ENCODE measurements around the gene SUSD3. TPM values are rescaled to one million over a fixed set of nuclear protein-coding genes. Genes with fewer than 3 reads are reported as not detected.

SUSD3 gene
- total RNA-seq, 1 donor from 2014 or later, result 0.60 TPM

DNA sequence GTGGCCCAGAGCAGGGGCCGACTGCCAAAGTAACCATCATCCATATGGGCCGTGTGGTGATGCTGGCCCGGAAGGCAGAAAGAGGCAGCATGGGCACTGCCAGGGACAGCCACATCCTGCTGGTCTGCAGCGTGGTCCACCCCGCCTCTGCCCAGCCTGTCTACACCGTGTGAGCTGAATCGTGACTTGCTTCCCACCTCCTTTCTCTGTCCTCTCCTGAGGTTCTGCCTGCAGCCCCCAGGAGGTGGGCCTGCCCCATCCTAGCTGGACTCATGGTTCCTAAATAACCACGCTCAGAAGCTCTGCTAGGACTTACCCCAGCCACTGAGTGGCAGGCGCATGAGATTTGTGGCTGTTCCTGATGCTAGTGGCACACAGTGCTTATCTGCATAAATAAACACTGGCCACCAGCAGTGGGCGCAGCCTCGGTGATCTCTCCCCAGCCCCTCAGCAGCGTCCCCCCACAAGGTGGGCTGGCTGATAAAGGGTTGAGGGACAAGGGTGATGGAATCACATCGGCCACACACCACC lies 22.6 kb upstream of the SUSD3 start:
- Histone ChIP-seq H3K27ac (replicated peaks) (no peak overlapping the region), H3K4me1 (no peaks in the 10 kb centered on the region), H3K4me3 (no peak overlapping the region), H3K9me3 (replicated peaks) (no peaks in the 10 kb centered on the region), H3K27me3 (ENCODE audit: low read depth) (peaks cover 16% of the 10 kb centered on the region), H3K36me3 (no peaks in the 10 kb centered on the region)
- TF ChIP-seq, protein P1, sequence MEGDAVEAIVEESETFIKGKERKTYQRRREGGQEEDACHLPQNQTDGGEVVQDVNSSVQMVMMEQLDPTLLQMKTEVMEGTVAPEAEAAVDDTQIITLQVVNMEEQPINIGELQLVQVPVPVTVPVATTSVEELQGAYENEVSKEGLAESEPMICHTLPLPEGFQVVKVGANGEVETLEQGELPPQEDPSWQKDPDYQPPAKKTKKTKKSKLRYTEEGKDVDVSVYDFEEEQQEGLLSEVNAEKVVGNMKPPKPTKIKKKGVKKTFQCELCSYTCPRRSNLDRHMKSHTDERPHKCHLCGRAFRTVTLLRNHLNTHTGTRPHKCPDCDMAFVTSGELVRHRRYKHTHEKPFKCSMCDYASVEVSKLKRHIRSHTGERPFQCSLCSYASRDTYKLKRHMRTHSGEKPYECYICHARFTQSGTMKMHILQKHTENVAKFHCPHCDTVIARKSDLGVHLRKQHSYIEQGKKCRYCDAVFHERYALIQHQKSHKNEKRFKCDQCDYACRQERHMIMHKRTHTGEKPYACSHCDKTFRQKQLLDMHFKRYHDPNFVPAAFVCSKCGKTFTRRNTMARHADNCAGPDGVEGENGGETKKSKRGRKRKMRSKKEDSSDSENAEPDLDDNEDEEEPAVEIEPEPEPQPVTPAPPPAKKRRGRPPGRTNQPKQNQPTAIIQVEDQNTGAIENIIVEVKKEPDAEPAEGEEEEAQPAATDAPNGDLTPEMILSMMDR (IDR thresholded peaks at IDR 0.05; ENCODE audit: borderline replicate concordance), result no peak
- no peak for DNase-seq
- intact Hi-C loops (cut with micrococcal nuclease), result no loop called here

DNA sequence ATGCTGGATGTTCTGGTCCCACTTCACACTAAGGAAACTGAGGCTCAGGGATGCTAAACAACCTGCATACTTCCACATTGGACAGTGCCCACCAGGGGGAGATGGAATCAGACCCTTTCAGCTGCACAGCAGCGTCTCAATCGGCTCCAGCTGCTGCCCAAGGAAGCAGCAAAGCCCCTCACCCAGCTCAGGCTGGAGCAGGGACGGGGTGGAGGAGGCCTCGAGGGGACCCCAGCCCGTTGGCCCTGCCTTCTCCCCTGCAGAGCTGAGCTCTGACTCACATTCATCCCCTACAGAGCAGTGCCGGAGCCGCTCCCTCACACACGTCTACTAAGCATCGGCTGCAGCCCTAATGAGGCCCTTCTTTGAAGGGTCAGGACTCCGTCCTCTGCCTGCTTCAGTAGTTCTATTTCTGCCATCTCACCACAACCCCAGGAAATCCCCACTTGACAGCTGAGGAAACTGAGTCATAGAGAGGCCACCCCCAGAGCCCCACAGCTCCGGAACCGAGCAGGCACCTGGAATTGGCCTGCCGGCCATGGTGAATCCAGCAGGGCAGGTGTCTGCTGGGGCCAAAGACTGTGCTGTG lies 21.5 kb upstream of the SUSD3 start:
- TF ChIP-seq, protein P1 (IDR thresholded peaks at IDR 0.05; ENCODE audit: borderline replicate concordance), result no peak
- H3K36me3 ChIP-seq, result no peaks in the 10 kb centered on the region
- H3K9me3 ChIP-seq (replicated peaks), result no peaks in the 10 kb centered on the region
- no peak overlapping the region for H3K4me3 ChIP-seq
- peaks cover 12% of the 10 kb centered on the region for H3K27me3 ChIP-seq (ENCODE audit: low read depth)
- DNase-seq, result no peak
- H3K4me1 ChIP-seq, result no peaks in the 10 kb centered on the region
- intact Hi-C loops (cut with micrococcal nuclease), result no loop called here
- no peak overlapping the region for H3K27ac ChIP-seq (replicated peaks)

DNA sequence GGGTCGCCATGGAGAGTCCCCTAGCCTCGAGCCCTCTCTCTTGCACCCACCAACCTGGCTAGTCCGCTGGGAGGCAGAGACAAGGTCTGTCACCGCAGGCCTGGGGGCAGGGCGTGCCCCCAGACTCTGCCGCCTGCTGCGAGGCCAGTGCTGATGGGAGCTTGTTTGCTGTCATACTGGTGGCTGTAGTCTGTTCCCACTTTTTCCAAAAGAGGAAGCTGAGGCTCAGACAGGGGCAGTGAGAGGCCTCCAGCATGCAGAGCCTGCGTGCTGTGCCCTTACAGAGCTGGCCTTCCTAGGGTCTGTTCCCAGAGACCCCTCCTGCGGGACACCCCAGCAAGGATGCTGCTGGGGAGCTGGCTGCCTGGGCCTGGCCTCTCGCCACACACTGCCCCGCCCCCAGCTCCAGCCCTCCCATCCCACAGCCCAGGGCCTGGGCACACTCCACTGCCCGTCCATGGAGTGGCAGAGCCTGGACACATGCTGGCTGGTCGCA lies 21.0 kb upstream of the SUSD3 start:
- TF ChIP-seq, protein P1 (IDR thresholded peaks at IDR 0.05; ENCODE audit: borderline replicate concordance), result no peak
- no peaks in the 10 kb centered on the region for H3K36me3 ChIP-seq
- no peaks in the 10 kb centered on the region for H3K9me3 ChIP-seq (replicated peaks)
- intact Hi-C loops (cut with micrococcal nuclease), result no loop called here
- H3K27me3 ChIP-seq (ENCODE audit: low read depth), result peaks cover 9% of the 10 kb centered on the region
- no peaks in the 10 kb centered on the region for H3K4me1 ChIP-seq
- H3K27ac ChIP-seq (replicated peaks), result no peak overlapping the region
- no peak for DNase-seq
- no peak overlapping the region for H3K4me3 ChIP-seq

DNA sequence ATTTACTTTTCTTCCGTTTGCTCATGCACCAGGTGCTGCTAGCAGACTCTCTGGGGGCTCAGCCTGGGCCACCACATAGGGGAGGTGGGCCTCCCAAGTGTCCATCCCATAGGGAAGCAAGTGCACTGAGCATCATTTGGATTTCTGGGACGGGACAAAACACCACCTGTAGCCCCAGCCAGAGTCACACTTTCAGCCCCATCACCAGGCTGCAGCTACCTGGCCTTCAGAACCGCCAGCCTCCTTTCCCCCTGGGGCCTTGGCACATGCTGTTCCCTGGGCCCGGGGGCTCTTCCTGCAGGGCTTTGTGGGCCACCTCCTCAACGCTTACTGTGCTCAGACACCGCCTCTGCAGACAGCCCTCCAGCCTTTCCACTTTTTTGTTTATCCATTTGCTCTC lies 19.6 kb upstream of the SUSD3 start:
- DNase-seq, result no peak
- TF ChIP-seq, protein P1 (IDR thresholded peaks at IDR 0.05; ENCODE audit: borderline replicate concordance), result no peak
- Histone ChIP-seq H3K27me3 (ENCODE audit: low read depth) (peaks cover 6% of the 10 kb centered on the region), H3K4me1 (no peaks in the 10 kb centered on the region), H3K36me3 (no peaks in the 10 kb centered on the region), H3K4me3 (no peak overlapping the region), H3K27ac (replicated peaks) (no peak overlapping the region), H3K9me3 (replicated peaks) (no peaks in the 10 kb centered on the region)
- intact Hi-C loops (cut with micrococcal nuclease), result no loop called here

DNA sequence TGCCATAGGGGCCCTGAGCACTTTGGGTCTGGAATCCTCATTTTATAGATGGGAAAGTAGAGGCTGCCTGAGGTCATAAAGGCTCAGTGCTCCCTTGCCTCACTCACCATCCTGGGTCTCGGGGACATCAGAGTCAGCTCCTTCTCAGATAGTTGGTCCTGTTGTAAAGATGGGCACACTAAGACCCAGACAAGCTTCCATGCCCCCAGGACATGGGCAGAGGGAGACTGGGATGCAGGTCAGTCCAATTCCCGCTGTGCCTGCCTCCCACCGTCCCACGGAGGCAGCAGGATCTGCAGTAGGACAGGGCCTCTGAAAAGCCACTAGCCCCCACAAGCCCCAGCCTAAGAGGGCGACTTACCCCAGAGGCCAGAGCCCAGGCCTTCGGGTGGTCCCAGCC lies 19.0 kb upstream of the SUSD3 start:
- TF ChIP-seq, protein P1 (IDR thresholded peaks at IDR 0.05; ENCODE audit: borderline replicate concordance), result no peak
- H3K36me3 ChIP-seq, result no peaks in the 10 kb centered on the region
- no peaks in the 10 kb centered on the region for H3K4me1 ChIP-seq
- intact Hi-C loops (cut with micrococcal nuclease), result no loop called here
- no peak overlapping the region for H3K4me3 ChIP-seq
- H3K9me3 ChIP-seq (replicated peaks), result no peaks in the 10 kb centered on the region
- H3K27me3 ChIP-seq (ENCODE audit: low read depth), result peaks cover 3% of the 10 kb centered on the region
- H3K27ac ChIP-seq (replicated peaks), result no peak overlapping the region
- DNase-seq, result no peak

All from left ventricle myocardium inferior (tissue), 1 donor.